Measurements from ENCODE around the gene DTNA. TPM values are rescaled to one million over a fixed set of nuclear protein-coding genes. Genes with fewer than 3 reads are reported as not detected.
"Not testable (repeated sequence)": the region's sequence is repeated elsewhere in the genome, so short reads cannot be mapped to it uniquely, and the experiment has no call there.

The DTNA gene
- total and polyA plus RNA-seq, 8 donors, result 11.1 to 113 (median 19.8) TPM

- no peaks in the 10 kb centered on the region for H3K9me3 ChIP-seq
- intact Hi-C loops (cut with DNase I; ENCODE audit: low total_unique reads), result no loop called here
- no peaks in the 10 kb centered on the region for H3K36me3 ChIP-seq
Observed at GRCh38 chr18:34904994-34905393, 194.9 kb downstream of the DTNA start.

GRCh38 chr18:34906985-34907384 is 196.9 kb downstream of the DTNA start:
- H3K27me3 ChIP-seq; H3K4me1 ChIP-seq; H3K9me3 ChIP-seq; H3K36me3 ChIP-seq; DNase-seq; H3K27ac ChIP-seq; H3K4me3 ChIP-seq; intact Hi-C loops (cut with DNase I; ENCODE audit: low total_unique reads): not testable (repeated sequence)
- WGBS, 5 donors, result 47 to 64% (median 63%) methylated on average over 1 of the region's 1 CpG

More at GRCh38 chr18:34904994-34905393, 194.9 kb downstream of the DTNA start:
- Histone ChIP-seq H3K4me3 (no peak overlapping the region), H3K4me1 (no peaks in the 10 kb centered on the region), H3K27ac (no peak overlapping the region), H3K27me3 (no peaks in the 10 kb centered on the region)
- no peak for DNase-seq
- WGBS, 5 donors, result 58 to 73% (median 72%) methylated on average over 3 of the region's 3 CpGs
- no peak for TF ChIP-seq CTCF (IDR thresholded peaks at IDR 0.05)
- TF ChIP-seq EP300 (IDR thresholded peaks at IDR 0.05), result no peak
- TF ChIP-seq POLR2A (IDR thresholded peaks at IDR 0.05), result no peak
- no peak for TF ChIP-seq POLR2AphosphoS5 (IDR thresholded peaks at IDR 0.05)

DNA sequence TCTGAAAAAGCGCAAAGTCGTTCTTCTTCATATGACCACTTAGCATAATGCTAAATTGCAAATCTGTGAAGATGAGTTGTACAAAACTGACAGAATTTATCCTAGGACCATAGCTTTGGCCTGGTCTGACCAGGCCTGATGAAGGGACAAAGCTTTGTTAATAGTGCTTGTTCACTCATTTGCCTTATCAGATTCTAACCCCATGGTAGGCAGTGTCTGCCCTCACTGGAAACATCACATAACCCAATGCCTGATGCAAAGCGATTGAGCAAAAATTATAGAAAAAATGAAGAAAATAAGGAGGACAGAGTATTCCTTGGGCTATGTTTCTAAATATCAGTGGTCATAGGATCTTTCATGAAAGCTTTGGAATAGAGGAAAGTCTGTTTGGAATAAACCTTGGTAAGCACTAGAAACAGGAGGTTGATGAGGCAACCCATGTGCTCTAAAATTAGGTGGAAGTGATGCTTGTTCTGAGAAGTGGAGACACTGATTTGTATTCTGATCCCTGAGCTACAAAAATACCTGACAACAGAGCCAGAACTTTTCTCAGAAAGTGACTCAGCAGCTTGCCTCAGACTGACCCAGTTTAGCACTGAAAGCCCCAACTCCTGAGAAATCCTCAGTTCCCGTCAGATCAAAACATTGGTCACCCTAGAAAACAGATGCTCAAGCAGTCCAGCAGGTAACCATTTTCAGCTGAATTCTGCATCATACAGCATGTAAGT is 199.7 kb downstream of the DTNA start:
- Histone ChIP-seq H3K4me3 (no peak overlapping the region), H3K27ac (peak overlapping the region in 1 of 5 donors; percentile 34), H3K36me3 (no peaks in the 10 kb centered on the region), H3K4me1 (no peaks in the 10 kb centered on the region), H3K27me3 (no peaks in the 10 kb centered on the region), H3K9me3 (no peaks in the 10 kb centered on the region)
- intact Hi-C loops (cut with DNase I; ENCODE audit: low total_unique reads), result no loop called here
- 88 to 96% (median 94%) methylated on average over 4 of the region's 4 CpGs for WGBS, 5 donors
- no peak for DNase-seq
- TF ChIP-seq POLR2AphosphoS5 (IDR thresholded peaks at IDR 0.05) (peak in 1 of 3 donors; percentile 17), EP300 (IDR thresholded peaks at IDR 0.05) (peak; percentile 20), CTCF (IDR thresholded peaks at IDR 0.05) (no peak)

- 67 to 79% (median 76%) methylated on average over 2 of the region's 2 CpGs for WGBS, 5 donors
- Histone ChIP-seq H3K9me3 (no peaks in the 10 kb centered on the region), H3K4me3 (no peak overlapping the region), H3K36me3 (no peaks in the 10 kb centered on the region), H3K27ac (no peak overlapping the region), H3K4me1 (no peaks in the 10 kb centered on the region), H3K27me3 (no peaks in the 10 kb centered on the region)
- TF ChIP-seq POLR2A (IDR thresholded peaks at IDR 0.05), result no peak
- no peak for TF ChIP-seq POLR2AphosphoS5 (IDR thresholded peaks at IDR 0.05)
- TF ChIP-seq EP300 (IDR thresholded peaks at IDR 0.05), result no peak
- no peak for TF ChIP-seq CTCF (IDR thresholded peaks at IDR 0.05)
- no peak for DNase-seq
- intact Hi-C loops (cut with DNase I; ENCODE audit: low total_unique reads), result no loop called here
Observed at GRCh38 chr18:34911081-34911480, 201.0 kb downstream of the DTNA start.

GRCh38 chr18:34911661-34912384 is 201.7 kb downstream of the DTNA start:
- intact Hi-C loops (cut with DNase I; ENCODE audit: low total_unique reads), result no loop called here
- peak in 1 of 2 donors; percentile 60 for DNase-seq
- H3K36me3 ChIP-seq, result no peaks in the 10 kb centered on the region
- H3K27ac ChIP-seq, result no peak overlapping the region
- H3K9me3 ChIP-seq, result no peaks in the 10 kb centered on the region
- TF ChIP-seq CTCF (IDR thresholded peaks at IDR 0.05) (no peak), POLR2A (IDR thresholded peaks at IDR 0.05) (no peak), POLR2AphosphoS5 (IDR thresholded peaks at IDR 0.05) (no peak), EP300 (IDR thresholded peaks at IDR 0.05) (no peak)
- no peak overlapping the region for H3K4me3 ChIP-seq
- no peaks in the 10 kb centered on the region for H3K27me3 ChIP-seq
- no peaks in the 10 kb centered on the region for H3K4me1 ChIP-seq
- WGBS, 5 donors, result 57 to 70% (median 63%) methylated on average over 3 of the region's 3 CpGs
